GM06990 (cell line): ENCODE measurements around the gene ADCYAP1R1.

Experiments used
- DNase-seq: peaks from one replicate; pipeline ENCODE4 v3.0.0-alpha.2; 2011; ENCODE audit not compliant: insufficient read length; ENCODE audit errors: extremely low read depth
- H3K27me3 ChIP-seq: replicated peaks from 2 replicates; pipeline ENCODE4 v1.6.0; 2011; ENCODE audit warnings: low read length; ENCODE audit not compliant: control insufficient read depth, insufficient read depth
- H3K36me3 ChIP-seq: 2 replicates; pipeline ENCODE4 v1.5.1; 2011; ENCODE audit warnings: low read length; ENCODE audit not compliant: control insufficient read depth, insufficient read depth
- H3K4me3 ChIP-seq: replicated peaks from 2 replicates; pipeline ENCODE4 v1.5.1; 2011; ENCODE audit warnings: low read depth, mild to moderate bottlenecking, control low read depth, low read length
- CTCF ChIP-seq: IDR thresholded peaks from 2 replicates; pipeline ENCODE4 v1.5.1; 2011; ENCODE audit warnings: low read length, control low read depth, mild to moderate bottlenecking, inconsistent platforms; ENCODE audit not compliant: insufficient read depth, poor library complexity, severe bottlenecking

ADCYAP1R1 gene

GRCh38 chr7:31059551-31059950 is 7.4 kb downstream of the ADCYAP1R1 start:
- TF ChIP-seq CTCF = no peak
- Histone ChIP-seq H3K4me3 (no peak overlapping the region), H3K27me3 (no peaks in the 10 kb centered on the region; the same call in none of the 2 replicates), H3K36me3 (no peaks in the 10 kb centered on the region)
- DNase-seq = no peak

GRCh38 chr7:31061185-31061584 is 9.1 kb downstream of the ADCYAP1R1 start:
- peak; percentile 7 for TF ChIP-seq CTCF
- no peak for DNase-seq
- Histone ChIP-seq H3K36me3 (no peaks in the 10 kb centered on the region), H3K27me3 (no peaks in the 10 kb centered on the region; the same call in none of the 2 replicates), H3K4me3 (no peak overlapping the region)

GRCh38 chr7:31062746-31063435 is 10.8 kb downstream of the ADCYAP1R1 start:
- no peak for DNase-seq
- Histone ChIP-seq H3K27me3 (no peaks in the 10 kb centered on the region; the same call in none of the 2 replicates), H3K36me3 (no peaks in the 10 kb centered on the region), H3K4me3 (no peak overlapping the region)
- TF ChIP-seq CTCF = no peak

- no peak for TF ChIP-seq CTCF
- H3K36me3 ChIP-seq = no peaks in the 10 kb centered on the region
- no peaks in the 10 kb centered on the region; the same call in 1 of the 2 replicates for H3K27me3 ChIP-seq
- H3K4me3 ChIP-seq = no peak overlapping the region
- no peak for DNase-seq
These were observed 13.0 kb downstream of the ADCYAP1R1 start for GRCh38 chr7:31065021-31065593.

GRCh38 chr7:31065840-31066239 is 13.7 kb downstream of the ADCYAP1R1 start:
- no peak overlapping the region for H3K4me3 ChIP-seq
- TF ChIP-seq CTCF = no peak
- DNase-seq = no peak
- H3K27me3 ChIP-seq = no peaks in the 10 kb centered on the region; the same call in 1 of the 2 replicates
- no peaks in the 10 kb centered on the region for H3K36me3 ChIP-seq
